Activated CD8-positive, alpha-beta T cell treated with anti-CD3 and anti-CD28 coated beads, Interleukin-2, amount 10 ng/mL, durations not matched to agents 7 days and 5 days (primary cell): ENCODE results near the gene TGM5. TPM values are rescaled to one million over a fixed set of nuclear protein-coding genes. Genes with fewer than 3 reads are reported as not detected.
"Not testable (repeated sequence)": the region's sequence is repeated elsewhere in the genome, so short reads cannot be mapped to it uniquely, and the experiment has no call there.

Experiments used
- ATAC-seq: fragments of 150-1000 bp; cut with Tn5 transposase; one replicate; pipeline ENCODE4 v1.10.0; 2021; ENCODE audit warnings: moderate library complexity
- CTCF ChIA-PET: fragments of 350-600 bp; sonication (Branson Sonifier 250); formaldehyde crosslinking; loops from one replicate; lab custom pipeline; 2021; ENCODE audit warnings: antibody characterized with exemption; lab: Charles Lee
- POLR2A ChIA-PET: fragments of 350-600 bp; sonication (Branson Sonifier 250); formaldehyde crosslinking; loops from one replicate; lab custom pipeline; 2021; ENCODE audit warnings: antibody characterized with exemption; lab: Charles Lee
- DNase-seq: peaks from one replicate; pipeline ENCODE4 v3.0.0-alpha.2; 2020
- H3K27ac Mint-ChIP-seq: one replicate; pipeline ENCODE4 v1.8.0; 2021; ENCODE audit warnings: mild to moderate bottlenecking, mixed read lengths
- H3K27me3 Mint-ChIP-seq: one replicate; pipeline ENCODE4 v1.8.0; 2021; ENCODE audit warnings: low read depth, mixed read lengths
- H3K36me3 Mint-ChIP-seq: one replicate; pipeline ENCODE4 v1.8.0; 2021; ENCODE audit warnings: low read depth, mixed read lengths
- H3K4me1 Mint-ChIP-seq: one replicate; pipeline ENCODE4 v1.8.0; 2021; ENCODE audit warnings: low read depth, mixed read lengths
- H3K4me3 Mint-ChIP-seq: one replicate; pipeline ENCODE4 v1.8.0; 2021; ENCODE audit warnings: mild to moderate bottlenecking, mixed read lengths
- H3K9me3 Mint-ChIP-seq: one replicate; pipeline ENCODE4 v1.8.0; 2022; ENCODE audit warnings: mixed read lengths; ENCODE audit not compliant: insufficient read depth
- total RNA-seq, 2 experiments: library from RNA; stranded (reverse); gene quantifications; one replicate each; pipeline ENCODE4 v1.2.3, GENCODE V29; 2021

Gene TGM5
- total RNA-seq, 2 experiments from 2014 or later = 0.31 to 0.37 TPM

DNA sequence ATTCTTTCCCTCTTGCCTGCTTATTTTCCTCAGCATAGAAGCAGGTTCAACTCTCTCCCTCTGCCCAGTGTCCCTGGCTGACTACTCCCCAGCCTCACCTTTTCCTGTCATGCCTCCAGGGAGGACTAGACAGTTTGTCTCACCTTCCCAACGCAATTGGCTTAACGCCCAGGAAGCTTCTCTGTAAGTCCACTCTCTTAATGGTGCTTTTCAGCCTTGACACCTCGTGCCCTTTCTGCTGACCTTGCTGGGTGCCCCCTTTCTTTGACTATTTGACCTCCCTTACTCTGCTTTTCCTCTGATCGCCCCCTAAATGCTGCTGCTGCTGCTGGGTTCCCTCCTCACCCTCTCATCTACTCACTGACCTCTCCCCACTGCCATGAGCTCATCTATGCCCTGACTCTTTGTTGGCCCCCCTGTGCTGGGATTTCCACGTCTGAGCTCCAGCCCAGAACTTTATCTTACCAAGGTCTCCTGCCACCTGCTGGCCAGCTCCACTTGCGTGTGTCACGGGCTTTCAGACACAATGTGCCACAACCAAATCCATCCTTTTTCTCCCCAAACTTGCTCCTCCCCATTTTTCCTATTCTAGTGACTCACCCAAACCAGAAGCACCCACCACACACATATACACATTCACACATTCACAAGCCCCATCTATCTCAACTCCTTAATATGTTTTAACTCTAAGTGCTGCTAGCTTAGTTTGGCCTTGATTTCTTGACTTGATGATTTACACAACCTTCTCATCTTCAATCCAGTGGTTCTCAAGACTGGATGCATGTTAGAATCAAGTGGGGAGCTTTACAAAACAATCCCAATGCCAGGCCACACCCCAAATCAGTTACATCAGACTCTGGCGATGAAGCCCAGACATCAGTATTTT lies 62.5 kb downstream of the TGM5 start:
- peak; percentile 75 for ATAC-seq
- DNase-seq = peak; percentile 73
- Mint-ChIP-seq H3K4me3 (no peak overlapping the region), H3K4me1 (peaks cover 17% of the 10 kb centered on the region), H3K27me3 (peaks cover 15% of the 10 kb centered on the region), H3K27ac (no peak overlapping the region), H3K9me3 (no peaks in the 10 kb centered on the region), H3K36me3 (no peaks in the 10 kb centered on the region)
- ChIA-PET POLR2A (interaction anchor here (0.6 to 1.0 kb wide), 3 partner anchors 9 to 467 kb away, joined by 3 read pairs; no protein-coding TSS in a partner anchor), CTCF (interaction anchor here (0.6 to 4.5 kb wide), 45 partner anchors 9 to 499 kb away, joined by 3 to 66 read pairs (median 4); partner anchors contain the start of genes CCNDBP1, TGM5 and UBR1)

DNA sequence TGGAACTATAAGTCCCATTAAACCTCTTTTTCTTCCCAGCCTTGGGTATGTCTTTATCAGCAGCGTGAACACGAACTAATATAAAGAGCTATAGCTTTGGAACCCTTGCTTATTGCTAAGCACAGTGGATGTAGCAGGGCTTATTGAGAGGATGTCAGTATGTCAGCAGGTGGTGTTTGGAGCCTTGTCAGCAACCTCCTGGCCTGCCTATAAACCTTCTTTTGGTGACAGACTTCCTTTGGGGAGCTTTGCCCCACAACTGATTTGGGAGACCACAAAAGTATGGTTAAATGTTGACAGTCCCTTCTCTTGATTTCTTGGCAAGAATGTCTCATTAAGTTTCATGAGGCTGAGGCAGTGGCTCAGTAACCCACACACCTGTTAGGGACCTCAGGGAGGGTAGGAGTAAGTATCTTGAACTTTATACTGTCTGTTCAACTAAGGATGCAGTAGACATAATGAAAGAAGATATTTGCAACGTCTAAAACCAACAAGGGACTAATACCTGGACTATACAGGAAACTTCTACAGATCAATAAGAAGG lies 66.7 kb downstream of the TGM5 start:
- POLR2A ChIA-PET = interaction anchor here (1.3 kb wide), 1 partner anchor 85 kb away, joined by 4 read pairs; no protein-coding TSS in a partner anchor
- peak; percentile 33 for DNase-seq
- Mint-ChIP-seq H3K4me3 (no peak overlapping the region), H3K9me3 (no peaks in the 10 kb centered on the region), H3K27ac (no peak overlapping the region), H3K27me3 (peaks cover 8% of the 10 kb centered on the region), H3K36me3 (peaks cover 23% of the 10 kb centered on the region), H3K4me1 (peaks cover 19% of the 10 kb centered on the region)
- CTCF ChIA-PET = interaction anchor here (1.6 to 2.0 kb wide), 2 partner anchors 26 to 85 kb away, joined by 4 to 10 read pairs; no protein-coding TSS in a partner anchor
- ATAC-seq = peak; percentile 53

DNA sequence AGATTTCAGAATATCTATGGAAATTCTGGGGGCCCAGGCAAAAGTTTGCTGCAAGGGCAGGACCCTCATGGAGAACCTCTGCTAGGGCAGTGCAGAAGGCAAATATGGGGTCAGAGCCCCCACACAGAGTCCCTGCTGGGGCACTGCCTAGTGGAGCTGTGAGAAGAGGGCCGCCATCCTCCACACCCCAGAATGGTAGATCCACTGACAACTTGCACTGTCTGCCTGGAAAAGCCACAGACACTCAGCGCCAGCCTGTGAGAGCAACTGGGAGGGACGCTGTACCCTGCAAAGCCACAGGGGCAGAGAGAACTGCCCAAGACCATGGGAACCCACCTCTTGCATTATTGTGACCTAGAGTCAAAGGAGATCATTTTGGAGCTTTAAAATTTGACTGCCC lies 67.7 kb downstream of the TGM5 start:
- CTCF ChIA-PET = interaction anchor here (2.0 kb wide), 1 partner anchor 27 kb away, joined by 10 read pairs; no protein-coding TSS in a partner anchor
- H3K27ac Mint-ChIP-seq = no peak overlapping the region
- H3K9me3 Mint-ChIP-seq = no peaks in the 10 kb centered on the region
- H3K4me3 Mint-ChIP-seq = no peak overlapping the region
- H3K4me1 Mint-ChIP-seq = peaks cover 13% of the 10 kb centered on the region
- H3K27me3 Mint-ChIP-seq = peaks cover 2% of the 10 kb centered on the region
- H3K36me3 Mint-ChIP-seq = peaks cover 32% of the 10 kb centered on the region
- DNase-seq = peak; percentile 18
- no peak for ATAC-seq
- POLR2A ChIA-PET = interaction anchor here (0.6 to 1.3 kb wide), 2 partner anchors 67 to 86 kb away, joined by 3 to 4 read pairs; no protein-coding TSS in a partner anchor

DNA sequence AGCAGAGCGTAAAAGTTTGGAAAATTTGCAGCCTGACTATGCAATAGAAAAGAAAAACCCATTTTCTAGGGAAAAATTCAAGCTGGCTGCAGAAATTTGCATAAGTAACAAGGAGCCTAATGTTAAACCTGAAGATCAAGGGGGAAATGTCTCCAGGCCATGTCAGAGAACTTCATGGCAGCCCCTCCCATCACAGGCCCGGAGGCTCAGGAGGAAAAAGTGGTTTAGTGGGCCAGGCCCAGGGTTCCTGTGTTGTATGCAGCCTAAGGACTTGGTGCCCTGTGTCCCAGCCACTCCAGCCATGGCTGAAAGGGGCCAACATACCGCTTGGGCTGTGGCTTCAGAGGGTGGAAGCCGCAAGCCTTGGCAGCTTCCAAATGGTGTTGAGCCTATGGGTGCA lies 68.2 kb downstream of the TGM5 start:
- Mint-ChIP-seq H3K4me1 (peaks cover 13% of the 10 kb centered on the region), H3K36me3 (peaks cover 32% of the 10 kb centered on the region)
- H3K9me3 Mint-ChIP-seq, H3K27me3 Mint-ChIP-seq, H3K4me3 Mint-ChIP-seq, CTCF ChIA-PET, DNase-seq, H3K27ac Mint-ChIP-seq, ATAC-seq: not testable (repeated sequence)
- POLR2A ChIA-PET = interaction anchor here (0.6 kb wide), 1 partner anchor 67 kb away, joined by 3 read pairs; no protein-coding TSS in a partner anchor

DNA sequence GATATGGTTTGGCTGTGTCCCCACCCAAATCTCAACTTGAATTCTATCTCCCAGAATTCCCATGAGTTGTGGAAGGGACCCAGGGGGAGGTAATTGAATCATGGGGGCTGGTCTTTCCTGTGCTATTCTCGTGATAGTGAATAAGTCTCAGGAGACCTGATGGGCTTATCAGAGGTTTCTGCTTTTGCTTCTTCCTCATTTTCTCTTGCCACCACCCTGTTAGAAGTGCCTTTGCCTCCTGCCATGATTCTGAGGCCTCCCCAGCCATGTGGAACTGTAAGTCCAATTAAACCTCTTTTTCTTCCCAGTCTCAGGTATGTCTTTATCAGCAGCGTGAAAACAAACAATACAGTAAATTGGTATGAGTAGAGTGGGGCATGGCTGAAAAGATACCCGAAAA lies 69.0 kb downstream of the TGM5 start:
- CTCF ChIA-PET, H3K27me3 Mint-ChIP-seq, ATAC-seq, H3K4me3 Mint-ChIP-seq, H3K9me3 Mint-ChIP-seq, H3K27ac Mint-ChIP-seq, POLR2A ChIA-PET: not testable (repeated sequence)
- Mint-ChIP-seq H3K4me1 (peaks cover 13% of the 10 kb centered on the region), H3K36me3 (peaks cover 38% of the 10 kb centered on the region)
- DNase-seq = peak; percentile 12

DNA sequence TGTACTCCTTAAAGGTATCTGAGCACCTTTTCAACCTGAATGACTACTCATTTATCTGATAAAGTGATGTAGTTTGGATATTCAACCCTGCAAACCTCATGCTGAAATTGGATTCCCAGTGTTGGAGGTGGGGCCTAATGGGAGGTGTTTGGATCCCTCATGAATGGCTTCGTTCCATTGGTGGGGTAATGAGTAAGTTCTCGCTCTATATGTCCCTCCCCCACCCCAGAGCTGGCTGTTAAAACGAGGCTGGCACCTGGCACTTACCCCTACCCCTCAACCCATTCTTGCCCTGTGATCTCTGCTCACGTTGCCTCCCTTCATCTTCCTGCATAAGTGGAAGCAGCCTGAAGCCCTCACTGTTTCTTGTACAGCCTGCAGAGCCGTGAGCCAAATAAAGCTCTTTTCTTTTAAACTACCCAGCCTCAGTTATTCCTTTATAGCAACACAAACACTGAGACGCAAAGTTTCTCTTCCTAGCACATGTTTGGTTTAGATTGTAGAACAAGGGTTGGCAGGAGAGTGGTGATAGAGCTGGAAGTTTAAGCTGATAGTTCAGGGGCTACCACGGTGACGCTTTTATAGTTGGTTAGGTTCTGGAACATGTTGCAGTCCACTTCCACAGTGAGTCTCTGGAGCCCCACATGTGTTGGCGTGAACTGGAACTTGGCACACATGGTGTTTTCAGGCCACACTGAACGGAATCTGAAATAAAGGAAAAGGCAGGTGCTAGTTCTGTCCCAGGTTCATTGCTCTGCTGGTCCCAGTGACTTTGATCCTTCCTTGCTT lies 69.8 kb downstream of the TGM5 start:
- ChIA-PET CTCF (interaction anchor here (5.0 kb wide), 1 partner anchor 7 kb away, joined by 66 read pairs; no protein-coding TSS in a partner anchor), POLR2A (interaction anchor here (0.9 kb wide), 1 partner anchor 11 kb away, joined by 4 read pairs; no protein-coding TSS in a partner anchor)
- H3K4me1 Mint-ChIP-seq = peaks cover 13% of the 10 kb centered on the region
- no peaks in the 10 kb centered on the region for H3K9me3 Mint-ChIP-seq
- ATAC-seq = no peak
- peaks cover 46% of the 10 kb centered on the region for H3K36me3 Mint-ChIP-seq
- DNase-seq = peak; percentile 12
- H3K27me3 Mint-ChIP-seq = no peaks in the 10 kb centered on the region
- H3K4me3 Mint-ChIP-seq = no peak overlapping the region
- H3K27ac Mint-ChIP-seq = no peak overlapping the region

DNA sequence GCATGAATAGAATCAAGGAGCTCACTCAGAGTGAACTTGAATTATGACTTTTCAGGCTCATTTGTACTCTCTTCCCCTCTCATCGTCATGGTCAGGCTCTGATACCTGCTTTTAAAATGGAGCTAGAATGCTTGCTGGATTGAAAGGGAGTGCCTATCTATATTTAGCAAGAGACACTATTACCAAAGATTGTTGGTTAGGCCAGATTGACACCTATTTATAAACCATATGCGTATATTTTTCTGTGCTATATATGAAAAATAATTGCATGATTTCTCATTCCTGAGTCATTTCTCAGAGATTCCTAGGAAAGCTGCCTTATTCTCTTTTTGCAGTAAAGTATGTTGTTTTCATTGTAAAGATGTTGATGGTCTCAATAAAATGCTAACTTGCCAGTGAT lies 71.9 kb downstream of the TGM5 start:
- ChIA-PET CTCF (interaction anchor here (1.5 to 5.0 kb wide), 4 partner anchors 9 to 90 kb away, joined by 4 to 66 read pairs (median 9); no protein-coding TSS in a partner anchor), POLR2A (interaction anchor here (1.0 to 1.2 kb wide), 2 partner anchors 8 to 9 kb away, joined by 3 to 5 read pairs; no protein-coding TSS in a partner anchor)
- H3K27me3 Mint-ChIP-seq = no peaks in the 10 kb centered on the region
- H3K36me3 Mint-ChIP-seq = peaks cover 64% of the 10 kb centered on the region
- no peak overlapping the region for H3K27ac Mint-ChIP-seq
- H3K4me1 Mint-ChIP-seq = peaks cover 8% of the 10 kb centered on the region
- ATAC-seq = no peak
- DNase-seq = no peak
- no peak overlapping the region for H3K4me3 Mint-ChIP-seq
- no peaks in the 10 kb centered on the region for H3K9me3 Mint-ChIP-seq

DNA sequence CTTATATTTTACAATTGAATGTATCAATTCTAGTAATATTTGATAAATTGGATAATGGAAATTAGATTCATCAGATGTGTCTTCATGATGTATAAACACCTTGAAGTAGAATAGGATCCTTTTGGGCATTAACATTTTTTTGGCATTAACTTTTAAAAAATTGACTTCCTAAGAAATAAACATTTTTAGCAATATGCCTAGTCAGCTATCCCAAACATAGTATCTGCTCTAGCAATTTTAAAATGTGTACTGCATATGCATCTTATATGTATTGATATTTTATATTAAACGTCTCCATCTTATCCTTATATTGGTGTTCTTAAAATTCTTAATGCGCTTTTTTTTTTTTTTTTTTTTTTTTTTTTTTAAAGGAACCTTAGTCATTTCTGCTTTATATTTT lies 73.0 kb downstream of the TGM5 start:
- Mint-ChIP-seq H3K27me3 (no peaks in the 10 kb centered on the region), H3K36me3 (peaks cover 71% of the 10 kb centered on the region), H3K9me3 (no peaks in the 10 kb centered on the region), H3K4me1 (peaks cover 6% of the 10 kb centered on the region), H3K27ac (no peak overlapping the region), H3K4me3 (no peak overlapping the region)
- ATAC-seq (no peak), DNase-seq (no peak)
- CTCF ChIA-PET = interaction anchor here (0.7 to 5.0 kb wide), 4 partner anchors 10 to 92 kb away, joined by 3 to 66 read pairs (median 8); no protein-coding TSS in a partner anchor
- POLR2A ChIA-PET = no interaction called here

DNA sequence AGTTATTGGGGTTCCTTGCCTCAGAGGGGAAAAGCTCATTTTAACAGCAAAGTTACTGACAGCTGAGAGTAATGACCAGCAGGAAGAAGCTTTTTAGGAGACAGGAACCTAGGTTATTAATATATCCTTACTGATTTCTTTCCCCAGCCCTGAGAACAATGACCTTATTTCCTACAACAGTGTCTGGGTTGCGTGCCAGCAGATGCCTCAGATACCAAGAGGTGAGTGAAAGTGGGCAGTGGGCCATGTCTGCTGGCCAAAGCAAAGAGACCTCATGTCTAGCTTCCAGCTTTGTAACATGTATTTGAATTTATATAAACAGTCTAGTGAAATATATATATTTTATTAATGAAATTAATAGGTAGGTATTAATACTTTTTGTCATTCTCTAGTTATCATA lies 76.5 kb downstream of the TGM5 start:
- no peak for ATAC-seq
- H3K36me3 Mint-ChIP-seq = peaks cover 60% of the 10 kb centered on the region
- ChIA-PET POLR2A (interaction anchor here (0.7 kb wide), 1 partner anchor 91 kb away, joined by 3 read pairs; no protein-coding TSS in a partner anchor), CTCF (interaction anchor here (1.6 to 1.9 kb wide), 3 partner anchors 14 to 95 kb away, joined by 6 to 17 read pairs (median 10); no protein-coding TSS in a partner anchor)
- H3K4me3 Mint-ChIP-seq = no peak overlapping the region
- no peak overlapping the region for H3K27ac Mint-ChIP-seq
- DNase-seq = no peak
- no peaks in the 10 kb centered on the region for H3K27me3 Mint-ChIP-seq
- no peaks in the 10 kb centered on the region for H3K9me3 Mint-ChIP-seq
- peaks cover 28% of the 10 kb centered on the region for H3K4me1 Mint-ChIP-seq

DNA sequence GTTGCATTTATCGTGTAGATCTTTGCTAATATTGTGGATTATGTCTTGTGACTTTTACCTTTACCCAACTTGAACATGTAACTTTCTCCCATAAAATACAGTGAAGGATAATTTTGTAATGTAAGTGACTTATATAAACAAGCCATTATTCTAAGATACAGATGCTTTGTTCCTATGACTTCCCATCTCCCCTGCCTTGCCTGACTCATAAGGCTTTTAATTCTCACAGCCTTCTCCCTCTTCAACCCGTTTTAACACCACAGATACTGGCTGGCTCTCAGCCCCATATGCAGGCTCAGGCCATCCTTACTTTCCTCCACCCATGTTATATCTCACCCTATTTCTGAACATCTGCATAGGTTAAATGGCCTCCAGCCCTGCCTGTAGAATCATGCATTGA lies 77.4 kb downstream of the TGM5 start:
- peaks cover 37% of the 10 kb centered on the region for H3K4me1 Mint-ChIP-seq
- no peak for ATAC-seq
- ChIA-PET POLR2A (no interaction called here), CTCF (interaction anchor here (1.3 to 1.9 kb wide), 3 partner anchors 14 to 96 kb away, joined by 3 to 17 read pairs (median 5); no protein-coding TSS in a partner anchor)
- no peak overlapping the region for H3K4me3 Mint-ChIP-seq
- H3K27me3 Mint-ChIP-seq = no peaks in the 10 kb centered on the region
- no peak for DNase-seq
- no peak overlapping the region for H3K27ac Mint-ChIP-seq
- no peaks in the 10 kb centered on the region for H3K9me3 Mint-ChIP-seq
- H3K36me3 Mint-ChIP-seq = peaks cover 54% of the 10 kb centered on the region
